GM06990 (cell line): ENCODE results near the gene DMWD.
"Not testable (repeated sequence)": the region's sequence is repeated elsewhere in the genome, so short reads cannot be mapped to it uniquely, and the experiment has no call there.

Experiments
- DNase-seq: peaks from one replicate; pipeline ENCODE4 v3.0.0-alpha.2; 2011; ENCODE audit not compliant: insufficient read length; ENCODE audit errors: extremely low read depth
- H3K27me3 ChIP-seq: replicated peaks from 2 replicates; pipeline ENCODE4 v1.6.0; 2011; ENCODE audit warnings: low read length; ENCODE audit not compliant: control insufficient read depth, insufficient read depth
- H3K36me3 ChIP-seq: 2 replicates; pipeline ENCODE4 v1.5.1; 2011; ENCODE audit warnings: low read length; ENCODE audit not compliant: control insufficient read depth, insufficient read depth
- H3K4me3 ChIP-seq: replicated peaks from 2 replicates; pipeline ENCODE4 v1.5.1; 2011; ENCODE audit warnings: low read depth, mild to moderate bottlenecking, control low read depth, low read length
- TF ChIP-seq, protein P1 (sequence below): IDR thresholded peaks from 2 replicates; pipeline ENCODE4 v1.5.1; 2011; ENCODE audit warnings: low read length, control low read depth, mild to moderate bottlenecking, inconsistent platforms; ENCODE audit not compliant: insufficient read depth, poor library complexity, severe bottlenecking

DMWD gene

DNA sequence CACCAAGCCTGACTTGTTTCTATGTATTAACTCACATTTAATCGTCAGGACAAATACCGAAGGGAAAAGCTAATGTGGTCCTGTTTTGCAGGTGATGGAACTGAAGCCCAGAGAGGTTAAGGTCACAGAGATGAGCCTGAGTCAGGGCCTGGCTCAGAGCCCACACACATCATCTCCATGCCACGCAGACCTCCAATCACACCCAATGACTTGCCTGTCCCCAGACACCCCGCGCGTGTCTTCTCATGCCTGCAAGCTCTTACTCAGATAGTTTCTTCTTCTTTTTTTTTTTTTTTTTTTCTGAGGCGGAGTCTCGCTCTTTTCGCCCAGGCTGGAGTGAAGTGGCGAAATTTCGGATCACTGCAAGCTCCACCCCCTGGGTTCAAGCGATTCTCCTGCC lies 40.0 kb downstream of the DMWD start:
- Histone ChIP-seq H3K36me3 (no peaks in the 10 kb centered on the region), H3K27me3 (no peaks in the 10 kb centered on the region; the same call in 1 of the 2 replicates), H3K4me3 (no peak overlapping the region)
- TF ChIP-seq, protein P1, sequence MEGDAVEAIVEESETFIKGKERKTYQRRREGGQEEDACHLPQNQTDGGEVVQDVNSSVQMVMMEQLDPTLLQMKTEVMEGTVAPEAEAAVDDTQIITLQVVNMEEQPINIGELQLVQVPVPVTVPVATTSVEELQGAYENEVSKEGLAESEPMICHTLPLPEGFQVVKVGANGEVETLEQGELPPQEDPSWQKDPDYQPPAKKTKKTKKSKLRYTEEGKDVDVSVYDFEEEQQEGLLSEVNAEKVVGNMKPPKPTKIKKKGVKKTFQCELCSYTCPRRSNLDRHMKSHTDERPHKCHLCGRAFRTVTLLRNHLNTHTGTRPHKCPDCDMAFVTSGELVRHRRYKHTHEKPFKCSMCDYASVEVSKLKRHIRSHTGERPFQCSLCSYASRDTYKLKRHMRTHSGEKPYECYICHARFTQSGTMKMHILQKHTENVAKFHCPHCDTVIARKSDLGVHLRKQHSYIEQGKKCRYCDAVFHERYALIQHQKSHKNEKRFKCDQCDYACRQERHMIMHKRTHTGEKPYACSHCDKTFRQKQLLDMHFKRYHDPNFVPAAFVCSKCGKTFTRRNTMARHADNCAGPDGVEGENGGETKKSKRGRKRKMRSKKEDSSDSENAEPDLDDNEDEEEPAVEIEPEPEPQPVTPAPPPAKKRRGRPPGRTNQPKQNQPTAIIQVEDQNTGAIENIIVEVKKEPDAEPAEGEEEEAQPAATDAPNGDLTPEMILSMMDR = no peak
- no peak for DNase-seq

DNA sequence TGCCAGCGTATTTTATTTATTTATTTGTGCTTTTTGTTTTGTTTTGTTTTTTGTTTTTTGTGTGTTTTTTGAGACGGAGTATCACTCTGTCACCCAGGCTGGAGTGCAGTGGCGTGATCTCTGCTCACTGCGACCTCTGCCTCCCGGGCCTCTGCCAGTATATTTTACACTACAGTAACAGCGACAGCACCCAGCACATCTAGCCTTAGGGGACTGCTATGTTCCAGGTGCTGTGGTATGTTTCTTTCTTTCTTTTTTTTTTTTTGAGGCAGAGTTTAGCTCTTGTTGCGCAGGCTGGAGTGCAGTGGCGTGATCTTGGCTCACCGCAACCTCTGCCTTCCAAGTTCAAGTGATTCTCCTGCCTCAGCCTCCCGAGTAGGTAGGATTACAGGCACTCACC lies 41.2 kb downstream of the DMWD start:
- H3K4me3 ChIP-seq, DNase-seq, H3K27me3 ChIP-seq, H3K36me3 ChIP-seq: not testable (repeated sequence)

DNA sequence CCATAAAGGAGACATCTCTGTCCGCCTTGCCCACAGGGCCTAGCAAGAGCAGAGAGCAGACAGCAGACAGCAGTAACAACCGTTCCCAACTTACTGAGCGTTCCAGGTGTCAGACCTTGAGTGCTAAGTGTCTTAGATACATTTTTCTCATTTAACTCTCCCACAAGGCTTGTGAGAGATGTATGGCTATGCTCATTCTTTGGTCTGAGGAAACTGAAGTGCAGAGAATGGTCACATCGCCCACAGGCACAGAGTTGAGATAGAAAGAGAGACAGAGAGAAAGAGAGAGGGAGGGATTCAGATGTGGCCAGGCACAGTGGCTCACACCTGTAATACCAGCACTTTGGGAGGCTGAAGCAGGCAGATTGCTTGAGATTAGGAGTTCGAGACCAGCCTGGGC lies 45.1 kb downstream of the DMWD start:
- TF ChIP-seq, protein P1 = no peak
- no peaks in the 10 kb centered on the region for H3K36me3 ChIP-seq
- no peak for DNase-seq
- H3K4me3 ChIP-seq = no peak overlapping the region
- H3K27me3 ChIP-seq = peaks cover 1% of the 10 kb centered on the region; the same call in 1 of the 2 replicates

DNA sequence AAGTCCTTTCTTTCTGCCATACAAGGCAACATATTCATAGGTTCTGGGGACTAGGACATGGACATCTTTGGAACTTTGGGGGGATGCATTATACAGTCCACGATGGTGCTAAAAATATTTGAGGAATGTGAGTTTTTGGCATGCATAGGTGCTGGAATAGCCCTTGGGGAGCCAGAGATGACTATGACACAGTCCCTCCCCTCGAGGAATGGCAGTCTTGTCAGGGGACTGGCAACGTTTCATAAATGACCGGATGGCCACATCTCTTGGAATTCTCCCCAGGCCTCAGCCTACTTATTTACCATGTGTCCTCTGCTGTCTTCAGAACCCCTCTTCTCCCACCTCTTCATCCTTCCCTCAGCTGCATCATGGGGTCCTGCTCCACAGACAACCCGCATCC lies 45.8 kb downstream of the DMWD start:
- Histone ChIP-seq H3K27me3 (peaks cover 1% of the 10 kb centered on the region; the same call in 1 of the 2 replicates), H3K36me3 (no peaks in the 10 kb centered on the region), H3K4me3 (no peak overlapping the region)
- TF ChIP-seq, protein P1 = no peak
- no peak for DNase-seq

DNA sequence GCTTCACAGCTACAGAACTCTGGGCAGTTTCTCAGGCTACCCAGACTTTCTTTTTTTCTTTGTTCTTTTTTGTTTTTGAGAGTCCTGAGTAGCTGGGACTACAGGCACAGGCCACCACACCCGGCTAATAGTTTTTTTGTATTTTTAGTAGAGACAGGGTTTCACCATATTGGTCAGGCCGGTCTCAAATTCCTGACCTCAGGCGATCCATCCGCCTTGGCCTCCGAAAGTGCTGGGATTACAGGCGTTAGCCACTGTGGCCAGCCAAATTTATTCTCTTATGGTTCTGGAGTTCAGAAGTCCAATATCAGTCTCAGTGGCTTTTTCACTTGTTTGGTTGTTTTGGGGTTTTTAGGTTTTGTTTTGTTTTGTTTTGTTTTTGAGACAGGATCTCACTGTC lies 47.0 kb downstream of the DMWD start:
- Histone ChIP-seq H3K4me3 (no peak overlapping the region), H3K27me3 (peaks cover 1% of the 10 kb centered on the region; the same call in 1 of the 2 replicates), H3K36me3 (no peaks in the 10 kb centered on the region)
- no peak for DNase-seq
- TF ChIP-seq, protein P1 = no peak

DNA sequence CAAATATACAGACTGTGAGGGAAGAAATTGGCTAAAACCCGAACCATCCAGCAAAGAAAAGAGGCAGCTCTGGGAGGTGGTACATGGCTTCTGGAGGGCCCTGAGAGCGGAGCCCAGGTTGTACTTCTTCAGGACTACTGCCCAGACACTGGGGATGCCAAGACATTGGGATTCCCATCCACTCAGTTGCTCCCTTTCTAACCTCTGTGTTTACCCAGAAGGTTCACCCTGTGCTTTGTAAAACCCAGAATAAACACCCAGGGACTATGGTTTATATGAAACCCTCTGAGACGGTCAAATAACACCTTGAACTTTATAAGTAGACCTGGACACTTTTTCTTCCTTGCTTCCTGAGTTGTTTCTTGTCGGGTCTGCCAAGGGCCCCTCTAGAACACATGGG lies 49.7 kb downstream of the DMWD start:
- H3K4me3 ChIP-seq = no peak overlapping the region
- TF ChIP-seq, protein P1 = no peak
- H3K36me3 ChIP-seq = no peaks in the 10 kb centered on the region
- peaks cover 1% of the 10 kb centered on the region; the same call in 1 of the 2 replicates for H3K27me3 ChIP-seq
- no peak for DNase-seq
